DND-41 (cell line): ENCODE results near the gene CD300LD.

Source experiments
- ATAC-seq: fragments of 200-7000 bp; cut with Tn5 transposase; 3 replicates; pipeline ENCODE4 v1.9.1; 2021; ENCODE audit warnings: low read depth; ENCODE audit not compliant: insufficient read depth
- DNase-seq: peaks from one replicate; pipeline ENCODE4 v3.0.0-alpha.2; 2020
- H2AFZ ChIP-seq: 2 replicates; pipeline ENCODE4 v1.6.0; 2012; ENCODE audit warnings: low read depth, low read length
- H3K27ac ChIP-seq: 2 replicates; pipeline ENCODE4 v1.5.1; 2012; ENCODE audit warnings: low read length, inconsistent platforms
- H3K27me3 ChIP-seq: fragments of 200-600 bp; sonication (generic); 2 replicates; pipeline ENCODE4 v1.6.0; 2012; ENCODE audit warnings: low read length, mild to moderate bottlenecking, inconsistent platforms; ENCODE audit not compliant: insufficient read depth, poor library complexity
- H3K36me3 ChIP-seq: 2 replicates; pipeline ENCODE4 v1.5.1; 2012; ENCODE audit warnings: low read length, inconsistent platforms; ENCODE audit not compliant: insufficient read depth
- H3K4me1 ChIP-seq: 2 replicates; pipeline ENCODE4 v1.5.1; 2012; ENCODE audit warnings: mild to moderate bottlenecking, low read length; ENCODE audit not compliant: insufficient read depth
- H3K4me2 ChIP-seq: 2 replicates; pipeline ENCODE4 v1.6.0; 2012; ENCODE audit warnings: mild to moderate bottlenecking, moderate library complexity, low read length, inconsistent platforms; ENCODE audit not compliant: insufficient read depth
- H3K4me3 ChIP-seq, 2 experiments: fragments of 200-600 bp in 1 of 2; shearing (Covaris generic) in 1 of 2; 2 replicates each; pipeline ENCODE4 v1.5.1; 2012 to 2016; ENCODE audit warnings: inconsistent platforms in 2 of 2, low read length in 2 of 2, mild to moderate bottlenecking in 2 of 2, low read depth in 1 of 2, moderate library complexity in 1 of 2
- H3K79me2 ChIP-seq: 2 replicates; pipeline ENCODE4 v1.6.0; 2012; ENCODE audit warnings: low read length, inconsistent platforms; ENCODE audit not compliant: insufficient read depth
- H3K9ac ChIP-seq: 2 replicates; pipeline ENCODE4 v1.6.0; 2012; ENCODE audit warnings: low read depth, mild to moderate bottlenecking, inconsistent platforms, low read length, moderate library complexity
- H3K9me3 ChIP-seq: 2 replicates; pipeline ENCODE4 v1.5.1; 2012; ENCODE audit warnings: low read length, moderate library complexity, mild to moderate bottlenecking, inconsistent platforms; ENCODE audit not compliant: insufficient read depth, severe bottlenecking
- H4K20me1 ChIP-seq: 2 replicates; pipeline ENCODE4 v1.6.0; 2012; ENCODE audit warnings: low read length; ENCODE audit not compliant: insufficient read depth
- CTCF ChIP-seq: IDR thresholded peaks from 2 replicates; pipeline ENCODE4 v1.5.1; 2012; ENCODE audit warnings: borderline replicate concordance, low read length, moderate library complexity, mild to moderate bottlenecking; ENCODE audit not compliant: poor library complexity, severe bottlenecking; ENCODE audit errors: extremely low read depth
- EZH2 ChIP-seq: IDR thresholded peaks from 3 replicates; pipeline ENCODE4 v1.6.1; 2012; ENCODE audit warnings: borderline replicate concordance, low read depth, mild to moderate bottlenecking, moderate library complexity, low read length, inconsistent platforms; ENCODE audit not compliant: severe bottlenecking

The CD300LD gene

GRCh38 chr17:74619077-74619673 lies 27.1 kb upstream of the CD300LD start:
- H3K4me3 ChIP-seq = no peak overlapping the region
- H2AFZ ChIP-seq = no peak overlapping the region
- H4K20me1 ChIP-seq = no peaks in the 10 kb centered on the region
- ATAC-seq (no peak), DNase-seq (no peak)
- H3K79me2 ChIP-seq = no peaks in the 10 kb centered on the region
- TF ChIP-seq EZH2 (no peak), CTCF (no peak)
- H3K4me1 ChIP-seq = no peaks in the 10 kb centered on the region
- no peak overlapping the region for H3K4me2 ChIP-seq
- H3K27ac ChIP-seq = no peak overlapping the region
- H3K9ac ChIP-seq = no peak overlapping the region
- H3K9me3 ChIP-seq = no peaks in the 10 kb centered on the region
- H3K27me3 ChIP-seq = no peaks in the 10 kb centered on the region
- no peaks in the 10 kb centered on the region for H3K36me3 ChIP-seq

GRCh38 chr17:74618451-74618850 lies 26.4 kb upstream of the CD300LD start:
- Histone ChIP-seq H3K4me2 (no peak overlapping the region), H3K4me3 (no peak overlapping the region), H3K27ac (no peak overlapping the region), H3K9me3 (no peaks in the 10 kb centered on the region), H4K20me1 (no peaks in the 10 kb centered on the region), H3K9ac (no peak overlapping the region), H3K4me1 (no peaks in the 10 kb centered on the region), H2AFZ (no peak overlapping the region), H3K79me2 (no peaks in the 10 kb centered on the region), H3K36me3 (no peaks in the 10 kb centered on the region), H3K27me3 (no peaks in the 10 kb centered on the region)
- TF ChIP-seq EZH2 = no peak
- TF ChIP-seq CTCF = no peak
- ATAC-seq = 0 out of 3 replicates have a peak, but pooled peaks have one; percentile 37
- no peak for DNase-seq

- ATAC-seq = no peak
- no peaks in the 10 kb centered on the region for H3K79me2 ChIP-seq
- no peak overlapping the region for H3K27ac ChIP-seq
- H3K27me3 ChIP-seq = no peaks in the 10 kb centered on the region
- H3K4me3 ChIP-seq = no peak overlapping the region
- no peak for DNase-seq
- TF ChIP-seq EZH2 (no peak), CTCF (no peak)
- H3K4me1 ChIP-seq = no peaks in the 10 kb centered on the region
- no peak overlapping the region for H3K9ac ChIP-seq
- H4K20me1 ChIP-seq = no peaks in the 10 kb centered on the region
- H3K9me3 ChIP-seq = no peaks in the 10 kb centered on the region
- H3K4me2 ChIP-seq = no peak overlapping the region
- H3K36me3 ChIP-seq = no peaks in the 10 kb centered on the region
- H2AFZ ChIP-seq = no peak overlapping the region
Measured at GRCh38 chr17:74616696-74617095, 24.6 kb upstream of the CD300LD start.
